GM12878 (cell line): ENCODE results near the gene ABCC1.

ENCODE experiments used
- CREB1 ChIP-seq: IDR thresholded peaks from 2 replicates; pipeline ENCODE4 v1.6.1; 2012; ENCODE audit warnings: low read depth, mild to moderate bottlenecking, inconsistent platforms
- DPF2 ChIP-seq: fragments of 450-650 bp; IDR thresholded peaks from 2 replicates; pipeline ENCODE4 v1.6.1; 2017; ENCODE audit warnings: mild to moderate bottlenecking
- EP300 ChIP-seq, 2 experiments: fragments of 150-350 bp in 1 of 2; IDR thresholded peaks; 2 replicates each; pipeline ENCODE4 v1.6.1; 2011 to 2012; ENCODE audit warnings: low read depth in 2 of 2, low read length in 2 of 2, borderline replicate concordance in 1 of 2, improper control_type of control experiment in 1 of 2, inconsistent platforms in 1 of 2; ENCODE audit not compliant: control insufficient read depth in 1 of 2
- IKZF2 ChIP-seq, 2 experiments: fragments of 450-650 bp; IDR thresholded peaks; 2 replicates each; pipeline ENCODE4 v1.6.1; 2017; ENCODE audit warnings: mild to moderate bottlenecking in 2 of 2, moderate library complexity in 2 of 2
- JUNB ChIP-seq: IDR thresholded peaks from 2 replicates; pipeline ENCODE4 v1.6.1; 2016; ENCODE audit warnings: antibody characterized with exemption, mild to moderate bottlenecking
- MYC ChIP-seq: IDR thresholded peaks from 2 replicates; pipeline ENCODE4 v1.6.1; 2011; ENCODE audit warnings: mild to moderate bottlenecking, low read length, moderate library complexity, inconsistent platforms; ENCODE audit not compliant: insufficient read depth, insufficient replicate concordance, insufficient read length, severe bottlenecking
- PKNOX1 ChIP-seq: fragments of 450-650 bp; IDR thresholded peaks from 2 replicates; pipeline ENCODE4 v1.6.1; 2016; ENCODE audit warnings: mild to moderate bottlenecking
- POLR2A ChIP-seq: IDR thresholded peaks from 2 replicates; pipeline ENCODE4 v1.6.1; 2011; ENCODE audit warnings: low read depth, mild to moderate bottlenecking, low read length
- POU2F2 ChIP-seq: IDR thresholded peaks from 3 replicates; pipeline ENCODE4 v1.6.1; 2011; ENCODE audit warnings: low read depth, mild to moderate bottlenecking, low read length, borderline replicate concordance
- SRF ChIP-seq, 2 experiments: IDR thresholded peaks; 2 replicates each; pipeline ENCODE4 v1.6.1; 2011; ENCODE audit warnings: low read depth in 2 of 2, low read length in 2 of 2, mild to moderate bottlenecking in 1 of 2, moderate library complexity in 1 of 2
- TAF1 ChIP-seq: IDR thresholded peaks from 2 replicates; pipeline ENCODE4 v1.6.1; 2011; ENCODE audit warnings: mild to moderate bottlenecking, low read depth, low read length, borderline replicate concordance
- WRNIP1 ChIP-seq: IDR thresholded peaks from 2 replicates; pipeline ENCODE4 v1.6.1; 2011; ENCODE audit warnings: low read depth, low read length, improper control_type of control experiment, borderline replicate concordance
- TF ChIP-seq, protein P1 (sequence below), 3 experiments: IDR thresholded peaks in 2 of 3; conservative IDR thresholded peaks in 1 of 3; 2 replicates each; pipeline ENCODE4 v1.5.1; 2011; ENCODE audit warnings: low read depth in 3 of 3, low read length in 3 of 3, mild to moderate bottlenecking in 3 of 3, control low read depth in 2 of 3, moderate library complexity in 2 of 3, inconsistent platforms in 1 of 3, mixed read lengths in 1 of 3; ENCODE audit not compliant: control insufficient read depth in 2 of 3, insufficient read depth in 1 of 3; ENCODE audit errors: extremely low read depth in 1 of 3

DNA sequence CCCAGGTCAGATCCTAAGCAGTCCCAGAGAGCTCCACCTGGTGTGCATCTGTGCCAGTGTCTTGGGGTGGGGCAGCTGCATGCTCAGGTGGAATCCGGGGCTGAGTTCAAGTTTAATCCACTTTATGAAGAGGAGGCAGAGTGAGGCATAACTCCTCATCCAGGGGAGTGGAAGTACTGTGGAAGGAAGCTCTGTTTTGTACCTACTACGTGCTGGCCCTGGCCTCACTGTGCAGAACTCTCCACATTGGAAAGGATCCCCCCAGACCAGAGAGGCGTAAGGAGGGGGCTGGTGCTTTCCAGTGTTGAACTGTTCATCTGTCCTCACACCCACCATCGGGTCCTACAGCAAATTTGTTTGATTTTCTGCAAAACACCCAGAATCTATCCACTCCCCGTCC, 195.9 kb downstream of the ABCC1 start:
- TF ChIP-seq CREB1 (no peak), POLR2A (no peak), TAF1 (no peak), SRF (IDR thresholded peaks at IDR 0.05; ENCODE audit: low read depth in 2 of 2, low read length in 2 of 2) (no peak), IKZF2 (IDR thresholded peaks at IDR 0.05) (no peak), EP300 (IDR thresholded peaks at IDR 0.05; ENCODE audit: borderline replicate concordance in 1 of 2, control insufficient read depth in 1 of 2, low read depth in 2 of 2, low read length in 2 of 2) (no peak), POU2F2 (no peak), MYC (no peak), WRNIP1 (no peak), DPF2 (no peak), PKNOX1 (no peak), JUNB (no peak)
- TF ChIP-seq, protein P1, sequence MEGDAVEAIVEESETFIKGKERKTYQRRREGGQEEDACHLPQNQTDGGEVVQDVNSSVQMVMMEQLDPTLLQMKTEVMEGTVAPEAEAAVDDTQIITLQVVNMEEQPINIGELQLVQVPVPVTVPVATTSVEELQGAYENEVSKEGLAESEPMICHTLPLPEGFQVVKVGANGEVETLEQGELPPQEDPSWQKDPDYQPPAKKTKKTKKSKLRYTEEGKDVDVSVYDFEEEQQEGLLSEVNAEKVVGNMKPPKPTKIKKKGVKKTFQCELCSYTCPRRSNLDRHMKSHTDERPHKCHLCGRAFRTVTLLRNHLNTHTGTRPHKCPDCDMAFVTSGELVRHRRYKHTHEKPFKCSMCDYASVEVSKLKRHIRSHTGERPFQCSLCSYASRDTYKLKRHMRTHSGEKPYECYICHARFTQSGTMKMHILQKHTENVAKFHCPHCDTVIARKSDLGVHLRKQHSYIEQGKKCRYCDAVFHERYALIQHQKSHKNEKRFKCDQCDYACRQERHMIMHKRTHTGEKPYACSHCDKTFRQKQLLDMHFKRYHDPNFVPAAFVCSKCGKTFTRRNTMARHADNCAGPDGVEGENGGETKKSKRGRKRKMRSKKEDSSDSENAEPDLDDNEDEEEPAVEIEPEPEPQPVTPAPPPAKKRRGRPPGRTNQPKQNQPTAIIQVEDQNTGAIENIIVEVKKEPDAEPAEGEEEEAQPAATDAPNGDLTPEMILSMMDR (IDR thresholded peaks at IDR 0.05 in 2 of 3, conservative IDR thresholded peaks at IDR 0.05 in 1 of 3; ENCODE audit: control insufficient read depth in 2 of 3, extremely low read depth in 1 of 3, insufficient read depth in 1 of 3, low read depth in 3 of 3, low read length in 3 of 3), result no peak
